ENCODE measurements around the gene TACSTD2.
"Not testable (repeated sequence)": the region's sequence is repeated elsewhere in the genome, so short reads cannot be mapped to it uniquely, and the experiment has no call there.

The TACSTD2 gene

GRCh38 chr1:58576727-58577653, at the start of gene TACSTD2:
TSS of gene TACSTD2 (minus strand) at chr1:58577252. CDS start at chr1:58577156, 96 bp downstream.
- peak within 1 kb of the TSS; percentile 71 for H3K27ac ChIP-seq

DNA sequence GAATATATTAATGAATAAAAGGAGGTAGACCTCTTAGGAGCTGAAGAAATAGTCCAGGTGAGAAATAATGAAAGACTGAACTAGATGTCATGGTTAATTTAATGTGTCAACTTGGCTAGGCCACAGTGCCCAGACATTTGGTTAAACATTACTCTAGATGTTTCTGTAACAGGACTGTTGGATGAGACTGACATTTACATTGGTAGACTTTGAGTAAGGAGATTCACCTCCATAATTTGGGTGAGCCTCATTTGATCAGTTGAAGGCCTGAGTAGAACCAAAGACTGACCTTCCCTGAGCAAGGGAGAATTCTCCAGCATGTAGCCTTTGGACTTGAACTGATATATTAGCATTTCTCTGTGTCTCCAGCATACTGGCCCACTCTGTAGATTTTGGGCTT, 49.2 kb upstream of the TACSTD2 start:
- TF ChIP-seq CTCF (conservative IDR thresholded peaks at IDR 0.05) = no peak
- peak overlapping the region; percentile 38 for H3K27ac ChIP-seq

More at GRCh38 chr1:58576727-58577653, at the start of gene TACSTD2:
- TF ChIP-seq CTCF (conservative IDR thresholded peaks at IDR 0.05) = no peak

DNA sequence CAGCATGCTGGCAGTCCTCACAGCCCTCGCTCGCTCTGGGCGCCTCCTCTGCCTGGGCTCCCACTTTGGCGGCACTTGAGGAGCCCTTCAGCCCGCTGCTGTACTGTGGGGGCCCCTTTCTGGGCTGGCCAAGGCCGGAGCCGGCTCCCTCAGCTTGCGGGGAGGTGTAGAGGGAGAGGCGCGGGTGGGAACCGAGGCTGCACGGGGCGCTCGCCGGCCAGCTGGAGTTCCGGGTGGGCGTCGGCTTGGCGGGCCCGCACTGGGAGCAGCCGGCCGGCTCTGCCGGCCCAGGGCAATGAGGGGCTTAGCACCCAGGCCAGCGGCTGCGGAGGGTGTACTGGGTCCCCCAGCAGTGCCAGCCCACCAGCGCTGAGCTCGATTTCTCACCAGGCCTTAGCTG, 46.2 kb upstream of the TACSTD2 start:
- not testable (repeated sequence) for H3K27ac ChIP-seq

GRCh38 chr1:58622571-58622970, 45.5 kb upstream of the TACSTD2 start:
- no peak for TF ChIP-seq CTCF (conservative IDR thresholded peaks at IDR 0.05)
- H3K27ac ChIP-seq = no peak overlapping the region; the same call in 1 of the 2 replicates

- H3K27ac ChIP-seq = peak overlapping the region; percentile 100
- no peak for TF ChIP-seq CTCF (conservative IDR thresholded peaks at IDR 0.05)
Observed at GRCh38 chr1:58621391-58621790, 44.3 kb upstream of the TACSTD2 start.

- peak overlapping the region; percentile 100 for H3K27ac ChIP-seq
- TF ChIP-seq CTCF (conservative IDR thresholded peaks at IDR 0.05) = no peak
Observed at GRCh38 chr1:58620926-58621325, 43.9 kb upstream of the TACSTD2 start.

DNA sequence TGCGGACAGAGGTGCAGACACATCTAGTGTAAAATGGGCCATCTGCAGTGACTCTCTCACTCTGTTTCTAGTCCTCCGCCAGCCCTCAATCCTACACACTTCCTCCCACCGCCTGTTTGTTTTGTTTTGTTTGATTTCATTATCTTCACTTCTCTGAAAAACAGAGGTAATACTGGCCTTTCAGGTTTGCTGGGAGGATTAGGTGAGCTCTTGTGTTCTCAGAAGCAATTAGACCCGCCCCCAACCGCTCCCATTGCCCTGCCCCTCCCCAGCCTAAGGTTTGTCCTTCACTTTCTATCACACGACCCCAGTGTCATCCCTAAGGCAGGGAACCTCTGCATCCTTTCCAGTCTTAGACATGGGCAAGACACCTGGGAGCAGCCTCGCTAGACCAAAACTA, 43.2 kb upstream of the TACSTD2 start:
- no peak for TF ChIP-seq CTCF (conservative IDR thresholded peaks at IDR 0.05)
- peak overlapping the region; percentile 100 for H3K27ac ChIP-seq
